Mammary epithelial cell (primary cell): ENCODE measurements around the gene MYO7B.

Experiments used
- EZH2 ChIP-seq: IDR thresholded peaks from 2 replicates; pipeline ENCODE4 v1.6.1; 2012; ENCODE audit warnings: low read length, inconsistent platforms, borderline replicate concordance
- TF ChIP-seq, protein P1 (sequence below), 2 donors: IDR thresholded peaks in 1 of 2; conservative IDR thresholded peaks in 1 of 2; 2 replicates each; pipeline ENCODE4 v1.5.1; 2011 to 2012; ENCODE audit warnings: inconsistent platforms in 2 of 2, low read length in 2 of 2, mild to moderate bottlenecking in 2 of 2, control low read depth in 1 of 2, low read depth in 1 of 2; ENCODE audit not compliant: insufficient read depth in 1 of 2; ENCODE audit errors: extremely low read depth in 1 of 2

DNA sequence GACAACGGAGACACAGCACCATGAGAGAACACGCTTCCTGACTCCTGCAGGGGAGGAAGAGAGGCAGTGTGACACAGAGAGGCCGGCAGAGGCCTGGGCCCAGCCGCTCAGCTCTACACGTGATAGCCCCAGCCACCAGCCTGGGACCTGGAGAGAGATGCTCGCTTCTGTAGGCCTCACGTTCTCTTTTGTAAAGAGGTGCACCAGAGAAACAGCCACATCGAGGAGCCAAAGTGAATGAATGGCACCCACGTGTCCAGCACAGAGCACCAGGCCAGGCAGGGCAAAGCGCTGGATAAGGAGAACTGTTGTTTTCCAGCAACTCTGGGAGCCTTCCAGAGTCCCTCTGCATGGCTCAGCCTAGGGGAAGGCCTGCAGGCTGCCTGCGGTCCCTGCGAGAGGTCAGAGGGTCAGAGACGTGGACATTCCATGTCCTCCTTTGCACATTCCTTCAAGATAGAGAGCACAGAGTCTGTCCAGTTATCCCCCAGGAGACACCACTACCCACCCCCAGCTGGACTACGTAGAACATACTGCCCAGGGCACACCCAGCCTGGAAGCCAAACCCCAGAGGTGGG, 125.7 kb downstream of the MYO7B start:
- TF ChIP-seq, protein P1, sequence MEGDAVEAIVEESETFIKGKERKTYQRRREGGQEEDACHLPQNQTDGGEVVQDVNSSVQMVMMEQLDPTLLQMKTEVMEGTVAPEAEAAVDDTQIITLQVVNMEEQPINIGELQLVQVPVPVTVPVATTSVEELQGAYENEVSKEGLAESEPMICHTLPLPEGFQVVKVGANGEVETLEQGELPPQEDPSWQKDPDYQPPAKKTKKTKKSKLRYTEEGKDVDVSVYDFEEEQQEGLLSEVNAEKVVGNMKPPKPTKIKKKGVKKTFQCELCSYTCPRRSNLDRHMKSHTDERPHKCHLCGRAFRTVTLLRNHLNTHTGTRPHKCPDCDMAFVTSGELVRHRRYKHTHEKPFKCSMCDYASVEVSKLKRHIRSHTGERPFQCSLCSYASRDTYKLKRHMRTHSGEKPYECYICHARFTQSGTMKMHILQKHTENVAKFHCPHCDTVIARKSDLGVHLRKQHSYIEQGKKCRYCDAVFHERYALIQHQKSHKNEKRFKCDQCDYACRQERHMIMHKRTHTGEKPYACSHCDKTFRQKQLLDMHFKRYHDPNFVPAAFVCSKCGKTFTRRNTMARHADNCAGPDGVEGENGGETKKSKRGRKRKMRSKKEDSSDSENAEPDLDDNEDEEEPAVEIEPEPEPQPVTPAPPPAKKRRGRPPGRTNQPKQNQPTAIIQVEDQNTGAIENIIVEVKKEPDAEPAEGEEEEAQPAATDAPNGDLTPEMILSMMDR (conservative IDR thresholded peaks at IDR 0.05 in 1 of 2, IDR thresholded peaks at IDR 0.05 in 1 of 2; ENCODE audit: extremely low read depth in 1 of 2, insufficient read depth in 1 of 2, low read depth in 1 of 2, low read length in 2 of 2): no peak
- TF ChIP-seq EZH2: no peak
